H1 (cell line): ENCODE measurements around the gene FITM1. TPM values are rescaled to one million over a fixed set of nuclear protein-coding genes. Genes with fewer than 3 reads are reported as not detected.

ENCODE experiments used
- CTCF ChIA-PET: fragments of 300-600 bp; sonication (Branson Sonifier 250); formaldehyde crosslinking; loops from one replicate; lab custom pipeline; 2021; ENCODE audit not compliant: partially characterized antibody; lab: Charles Lee
- POLR2A ChIA-PET: fragments of 300-600 bp; sonication (Branson Sonifier 250); formaldehyde crosslinking; loops from one replicate; lab custom pipeline; 2021; ENCODE audit warnings: inconsistent platforms; ENCODE audit not compliant: partially characterized antibody; lab: Charles Lee
- DNase-seq, 2 experiments: peaks; one replicate each; pipeline versions ENCODE4 v3.0.0 to v3.0.0-alpha.2; 2010 to 2022; ENCODE audit warnings: low spot score in 2 of 2, low read depth in 1 of 2, mixed read lengths in 1 of 2
- FAIRE-seq: peaks from 2 replicates; lab custom pipeline; 2011; peaks lifted over from hg19 to GRCh38; lab: Jason Lieb, UNC
- H2AFZ ChIP-seq: 2 replicates; pipeline ENCODE4 v1.8.1; 2012; ENCODE audit warnings: low read length, inconsistent platforms
- H2AK5ac ChIP-seq: 2 replicates; pipeline ENCODE4 v1.6.1; 2013; ENCODE audit warnings: low read depth, low read length
- H2BK120ac ChIP-seq: replicated peaks from 2 replicates; pipeline ENCODE3; 2013; ENCODE audit warnings: low read depth, low read length, inconsistent platforms
- H2BK12ac ChIP-seq: 2 replicates; pipeline ENCODE4 v1.6.1; 2013; ENCODE audit warnings: low read depth, low read length
- H2BK15ac ChIP-seq: 2 replicates; pipeline ENCODE4 v1.6.1; 2013; ENCODE audit warnings: low read length
- H2BK20ac ChIP-seq: 2 replicates; pipeline ENCODE4 v1.6.1; 2013; ENCODE audit warnings: low read length
- H2BK5ac ChIP-seq: 2 replicates; pipeline ENCODE4 v1.6.1; 2013; ENCODE audit warnings: low read depth, low read length
- H3K14ac ChIP-seq: 2 replicates; pipeline ENCODE4 v1.6.1; 2013; ENCODE audit warnings: inconsistent platforms; ENCODE audit not compliant: insufficient read length
- H3K18ac ChIP-seq: 2 replicates; pipeline ENCODE4 v1.6.1; 2013; ENCODE audit warnings: low read length; ENCODE audit errors: extremely low read depth
- H3K23ac ChIP-seq: 2 replicates; pipeline ENCODE4 v1.6.1; 2013; ENCODE audit warnings: inconsistent platforms; ENCODE audit not compliant: insufficient read length
- H3K23me2 ChIP-seq: 2 replicates; pipeline ENCODE4 v1.6.1; 2013; ENCODE audit warnings: low read depth, low read length
- H3K27ac ChIP-seq: 2 replicates; pipeline ENCODE4 v1.6.1; 2011; ENCODE audit warnings: low read depth, low read length, inconsistent platforms
- H3K27me3 ChIP-seq, 4 experiments: replicated peaks in 1 of 4; 1 replicate in 1 of 4; 2 replicates in 3 of 4; pipeline versions ENCODE4 v1.6.1 to v1.8.1; 2011 to 2013; ENCODE audit warnings: low read length in 3 of 4, mild to moderate bottlenecking in 3 of 4, inconsistent platforms in 2 of 4, mixed read lengths in 2 of 4, moderate library complexity in 1 of 4; ENCODE audit not compliant: control insufficient read depth in 3 of 4, insufficient read depth in 3 of 4; ENCODE audit errors: extremely low read depth in 1 of 4
- H3K36me3 ChIP-seq, 4 experiments: 2 replicates each; pipeline versions ENCODE4 v1.6.1 to v1.8.1; 2011 to 2013; ENCODE audit warnings: mild to moderate bottlenecking in 4 of 4, low read length in 3 of 4, moderate library complexity in 2 of 4, control low read depth in 1 of 4, inconsistent platforms in 1 of 4; ENCODE audit not compliant: insufficient read depth in 4 of 4, control insufficient read depth in 2 of 4
- H3K4ac ChIP-seq: replicated peaks from 2 replicates; pipeline ENCODE3; 2013; ENCODE audit warnings: low read length, low read depth, mixed read lengths, inconsistent platforms; ENCODE audit not compliant: insufficient read length
- H3K4me1 ChIP-seq, 4 experiments: replicated peaks in 1 of 4; 1 replicate in 1 of 4; 2 replicates in 3 of 4; pipeline versions ENCODE4 v1.6.1 to v1.8.1; 2011 to 2013; ENCODE audit warnings: low read length in 3 of 4, inconsistent platforms in 2 of 4, mixed read lengths in 1 of 4; ENCODE audit not compliant: insufficient read depth in 4 of 4, control insufficient read depth in 3 of 4
- H3K4me2 ChIP-seq, 2 experiments: 2 replicates each; pipeline versions ENCODE4 v1.6.1 to v1.8.1; 2011 to 2013; ENCODE audit warnings: low read depth in 2 of 2, low read length in 2 of 2, control low read depth in 1 of 2, inconsistent platforms in 1 of 2, mild to moderate bottlenecking in 1 of 2; ENCODE audit not compliant: insufficient read depth in 1 of 2
- H3K4me3 ChIP-seq, 4 experiments: fragments of 200-600, 300-600 bp in 1 of 4; sonication (generic), shearing (Covaris generic), sonication (Bioruptor Twin) in 1 of 4; 2 replicates each; pipeline versions ENCODE4 v1.5.1 to v1.8.1; 2011 to 2016; ENCODE audit warnings: low read length in 4 of 4, low read depth in 3 of 4, control low read depth in 2 of 4, inconsistent platforms in 2 of 4, mild to moderate bottlenecking in 2 of 4, mixed read lengths in 1 of 4, moderate library complexity in 1 of 4; ENCODE audit not compliant: insufficient read depth in 2 of 4; ENCODE audit errors: extremely low read depth in 1 of 4
- H3K56ac ChIP-seq: replicated peaks from 2 replicates; pipeline ENCODE3; 2013; ENCODE audit warnings: low read depth, mild to moderate bottlenecking, mixed read lengths, low read length, inconsistent platforms; ENCODE audit not compliant: insufficient read length
- H3K79me1 ChIP-seq: 2 replicates; pipeline ENCODE4 v1.6.1; 2013; ENCODE audit warnings: low read depth, low read length, control low read depth
- H3K79me2 ChIP-seq, 2 experiments: 2 replicates each; pipeline versions ENCODE4 v1.6.1 to v1.8.1; 2012 to 2013; ENCODE audit warnings: low read length in 2 of 2, mild to moderate bottlenecking in 2 of 2, inconsistent platforms in 1 of 2; ENCODE audit not compliant: insufficient read depth in 2 of 2, control insufficient read depth in 1 of 2
- H3K9ac ChIP-seq, 4 experiments: replicated peaks in 1 of 4; 1 replicate in 1 of 4; 2 replicates in 3 of 4; pipeline versions ENCODE4 v1.6.1 to v1.8.1; 2011 to 2013; ENCODE audit warnings: low read depth in 3 of 4, low read length in 3 of 4, control low read depth in 2 of 4, mild to moderate bottlenecking in 2 of 4, moderate library complexity in 2 of 4, inconsistent platforms in 1 of 4; ENCODE audit errors: extremely low read depth in 1 of 4
- H3K9me3 ChIP-seq, 2 experiments: 2 replicates each; pipeline versions ENCODE4 v1.6.1 to v1.8.1; 2012 to 2013; ENCODE audit warnings: mild to moderate bottlenecking in 2 of 2, moderate library complexity in 2 of 2, control low read depth in 1 of 2, inconsistent platforms in 1 of 2, low read depth in 1 of 2, low read length in 1 of 2, mixed read lengths in 1 of 2; ENCODE audit not compliant: insufficient read depth in 2 of 2
- H4K20me1 ChIP-seq, 2 experiments: replicated peaks in 1 of 2; 2 replicates each; pipeline versions ENCODE3 to v1.8.1; 2011 to 2013; ENCODE audit warnings: inconsistent platforms in 2 of 2, low read length in 2 of 2, mild to moderate bottlenecking in 1 of 2; ENCODE audit not compliant: insufficient read depth in 2 of 2, control insufficient read depth in 1 of 2
- H4K5ac ChIP-seq: 2 replicates; pipeline ENCODE4 v1.6.1; 2013; ENCODE audit warnings: low read length, low read depth, mixed read lengths, inconsistent platforms; ENCODE audit not compliant: insufficient read length
- H4K8ac ChIP-seq: 2 replicates; pipeline ENCODE4 v1.8.0; 2013; ENCODE audit warnings: mild to moderate bottlenecking, moderate library complexity, low read length, inconsistent platforms; ENCODE audit not compliant: insufficient read depth; ENCODE audit errors: extremely low read depth
- H4K91ac ChIP-seq: replicated peaks from 2 replicates; pipeline ENCODE3; 2013; ENCODE audit warnings: low read length, mixed read lengths, inconsistent platforms; ENCODE audit not compliant: insufficient read length
- BRCA1 ChIP-seq: IDR thresholded peaks from 2 replicates; pipeline ENCODE4 v1.6.1; 2012; ENCODE audit warnings: low read depth, low read length, improper control_type of control experiment
- NANOG ChIP-seq: IDR thresholded peaks from 2 replicates; pipeline ENCODE4 v1.6.1; 2011; ENCODE audit warnings: low read length, low read depth, mild to moderate bottlenecking, inconsistent platforms; ENCODE audit not compliant: insufficient read depth, poor library complexity, severe bottlenecking
- SIX5 ChIP-seq: IDR thresholded peaks from 2 replicates; pipeline ENCODE4 v1.6.1; 2011; ENCODE audit warnings: mild to moderate bottlenecking, low read depth, low read length
- USF2 ChIP-seq: IDR thresholded peaks from 2 replicates; pipeline ENCODE4 v1.6.1; 2011; ENCODE audit warnings: low read length, improper control_type of control experiment
- WGBS, 2 experiments: shearing (Covaris generic) in 1 of 2; methylation state at CpG; one replicate each; pipeline versions ENCODE4 v1.1.6 to v1.1.7; 2013 to 2015; ENCODE audit warnings: low lambda C conversion rate in 2 of 2, mixed read lengths in 2 of 2, inconsistent platforms in 1 of 2, low coverage in 1 of 2, missing lambda C conversion rate in 1 of 2; ENCODE audit not compliant: insufficient replicate concordance in 2 of 2, insufficient coverage in 1 of 2, insufficient read length in 1 of 2; ENCODE audit errors: extremely low coverage in 1 of 2, missing lambda C conversion rate in 1 of 2; 5-methylcytosine and 5-hydroxymethylcytosine counted together
- polyA plus RNA-seq, 7 experiments: library from polyadenylated mRNA; depleted of rRNA in 3 of 7; stranded (reverse) in 5 of 7; unstranded in 2 of 7; fragments of >200 nt in 5 of 7; fragments of 200-250 nt in 2 of 7; gene quantifications; 1 replicate in 5 of 7; 2 replicates in 1 of 7; 4 replicates in 1 of 7; pipeline versions ENCODE4 v1.2.1 to v1.2.3, GENCODE V29; 2011 to 2013; ENCODE audit warnings: missing spikeins in 2 of 7, mixed read lengths in 2 of 7
- total RNA-seq: library from RNA; stranded (reverse); fragmentation: NEBNext Ultra II Directional; extraction: Animal tissue kit (Norgen Biotek cat#: 25700); gene quantifications from 2 replicates; pipeline ENCODE4 v1.2.1, GENCODE V29; 2021

The FITM1 gene
- total and polyA plus RNA-seq, 2 of the 8 experiments (the other 6 are each of a cell fraction or from before 2014, with no cell fraction given): 0.53 to 0.76 TPM

- Histone ChIP-seq H3K14ac (no peak overlapping the region), H3K23ac (no peak overlapping the region), H4K20me1 (peaks cover 7 to 11% of the 10 kb centered on the region in 2 experiments), H3K9ac (no peak overlapping the region), H3K18ac (no peak overlapping the region), H2AFZ (no peak overlapping the region), H3K4me3 (no peak overlapping the region), H3K4ac (no peak overlapping the region), H3K27ac (no peak overlapping the region), H3K9me3 (no peaks in the 10 kb centered on the region), H4K8ac (no peak overlapping the region), H2AK5ac (no peak overlapping the region), H3K79me1 (peaks cover 5% of the 10 kb centered on the region), H2BK15ac (no peak overlapping the region), H3K23me2 (peaks cover 8% of the 10 kb centered on the region), H3K4me1 (peaks cover 5 to 13% (median 8%) of the 10 kb centered on the region in 4 experiments), H3K27me3 (no peaks in the 10 kb centered on the region), H2BK20ac (no peak overlapping the region), H2BK5ac (no peak overlapping the region), H3K36me3 (peaks cover 9 to 46% (median 27%) of the 10 kb centered on the region in 4 experiments; a peak in 7 of 8 replicates), H3K56ac (no peak overlapping the region), H2BK12ac (no peak overlapping the region), H3K79me2 (peaks cover 0 to 21% of the 10 kb centered on the region in 2 experiments; a peak in 2 of 4 replicates), H2BK120ac (no peak overlapping the region), H3K4me2 (no peak overlapping the region; a peak in 1 of 4 replicates), H4K5ac (no peak overlapping the region), H4K91ac (no peak overlapping the region)
- WGBS, 2 experiments: 96% methylated on average over 8 of the region's 8 CpGs; no CpG with 5 or more reads in 1 of the 2 experiments
- DNase-seq (no peak), FAIRE-seq (no peak)
- POLR2A ChIA-PET: interaction anchor here (0.9 to 23.9 kb wide), 10 partner anchors 9 to 111 kb away, joined by 3 to 626 read pairs (median 38); partner anchors contain the start of genes CARMIL3, CPNE6, DCAF11 and EMC9
- TF ChIP-seq SIX5: no peak
- no peak for TF ChIP-seq BRCA1
- no peak for TF ChIP-seq NANOG
- no peak for TF ChIP-seq USF2
- CTCF ChIA-PET: interaction anchor here (0.6 to 12.8 kb wide), 4 partner anchors 9 to 1132 kb away, joined by 3 to 316 read pairs (median 82); partner anchors contain the start of gene CPNE6
Measured at GRCh38 chr14:24096545-24097181, 33.8 kb upstream of the FITM1 start.
